K562 (cell line): ENCODE measurements around the gene DDIT3. TPM values are rescaled to one million over a fixed set of nuclear protein-coding genes. Genes with fewer than 3 reads are reported as not detected.

ENCODE experiments used
- BMI1 ChIP-seq: fragments of 150-350 bp; IDR thresholded peaks from 2 replicates; pipeline ENCODE4 v1.6.1; 2014; ENCODE audit warnings: low read length
- BRCA1 ChIP-seq, 2 experiments: fragments of 450-650 bp in 1 of 2; sonication (generic) in 1 of 2; formaldehyde crosslinking in 1 of 2; IDR thresholded peaks; 2 replicates each; pipeline versions ENCODE4 v1.5.0 to v1.6.1; 2017 to 2020; ENCODE audit warnings: mild to moderate bottlenecking in 1 of 2, missing genetic modification reagents in 1 of 2
- CBX2 ChIP-seq: fragments of 200-600 bp; sonication (generic); IDR thresholded peaks from one replicate; pipeline ENCODE4 v1.6.1; 2012; ENCODE audit warnings: mild to moderate bottlenecking, low read length, inconsistent platforms; ENCODE audit not compliant: insufficient read depth, poor library complexity, severe bottlenecking
- DMBX1 ChIP-seq: fragments of 250-450 bp; sonication (Bioruptor Pico); IDR thresholded peaks from 2 replicates; pipeline ENCODE4 v1.8.0; 2022; ENCODE audit warnings: inconsistent platforms, mild to moderate bottlenecking, moderate library complexity, borderline replicate concordance
- ETS2 ChIP-seq: IDR thresholded peaks from 2 replicates; pipeline ENCODE4 v1.6.1; 2016; ENCODE audit warnings: borderline replicate concordance, missing genetic modification characterization, mild to moderate bottlenecking, moderate library complexity, missing compliant biosample characterization; ENCODE audit not compliant: poor library complexity, severe bottlenecking
- EWSR1 ChIP-seq: fragments of 450-650 bp; IDR thresholded peaks from 2 replicates; pipeline ENCODE4 v1.6.1; 2018; ENCODE audit warnings: borderline replicate concordance, mild to moderate bottlenecking, low read depth, moderate library complexity; ENCODE audit not compliant: partially characterized antibody
- GABPB2 ChIP-seq: fragments of 250-450 bp; sonication (Bioruptor Pico); conservative IDR thresholded peaks from 2 replicates; pipeline ENCODE4 v1.5.1; 2021; ENCODE audit warnings: mild to moderate bottlenecking
- GATAD2A ChIP-seq: fragments of 450-650 bp; IDR thresholded peaks from 2 replicates; pipeline ENCODE4 v1.6.1; 2017
- HBP1 ChIP-seq: fragments of 450-650 bp; formaldehyde crosslinking; IDR thresholded peaks from 2 replicates; pipeline ENCODE4 v1.4.0; 2022; ENCODE audit warnings: missing genetic modification characterization
- HMGN3 ChIP-seq: IDR thresholded peaks from 2 replicates; pipeline ENCODE4 v1.6.1; 2011; ENCODE audit warnings: borderline replicate concordance, low read depth, mild to moderate bottlenecking, mixed read lengths, low read length; ENCODE audit not compliant: insufficient read length; ENCODE audit errors: extremely low read depth
- IRF1 ChIP-seq: sonication (generic); formaldehyde crosslinking; IDR thresholded peaks from 2 replicates; pipeline ENCODE4 v1.8.0; 2022; ENCODE audit warnings: missing genetic modification reagents, mild to moderate bottlenecking, borderline replicate concordance
- KHSRP ChIP-seq: fragments of 450-650 bp; IDR thresholded peaks from 2 replicates; pipeline ENCODE4 v1.6.1; 2017
- NR2C1 ChIP-seq, 2 experiments: fragments of 450-650 bp; IDR thresholded peaks; 2 replicates each; pipeline ENCODE4 v1.6.1; 2017; ENCODE audit warnings: mild to moderate bottlenecking in 2 of 2, antibody characterized with exemption in 1 of 2, inconsistent platforms in 1 of 2, missing compliant biosample characterization in 1 of 2, missing genetic modification characterization in 1 of 2
- OTX1 ChIP-seq: fragments of 450-650 bp; formaldehyde crosslinking; IDR thresholded peaks from 2 replicates; pipeline ENCODE4 v1.4.0; 2022; ENCODE audit warnings: mild to moderate bottlenecking
- PRMT5 ChIP-seq: sonication (generic); formaldehyde crosslinking; IDR thresholded peaks from 2 replicates; pipeline ENCODE4 v1.5.0; 2020; ENCODE audit warnings: missing genetic modification reagents
- SIN3B ChIP-seq: fragments of 450-650 bp; IDR thresholded peaks from 2 replicates; pipeline ENCODE4 v1.6.1; 2017; ENCODE audit warnings: low read depth, mild to moderate bottlenecking, moderate library complexity
- SLC30A9 ChIP-seq: fragments of 250-450 bp; sonication (Bioruptor Pico); IDR thresholded peaks from 2 replicates; pipeline ENCODE4 v1.8.0; 2022; ENCODE audit warnings: mild to moderate bottlenecking, moderate library complexity
- TCF7 ChIP-seq: sonication (generic); IDR thresholded peaks from 2 replicates; pipeline ENCODE4 v1.6.1; 2016; ENCODE audit warnings: antibody characterized with exemption, borderline replicate concordance
- USF1 ChIP-seq: sonication (generic); formaldehyde crosslinking; IDR thresholded peaks from 2 replicates; pipeline ENCODE4 v1.9.0; 2022; ENCODE audit warnings: mild to moderate bottlenecking, missing genetic modification reagents
- XRCC4 ChIP-seq: IDR thresholded peaks from one replicate; pipeline ENCODE4 v1.6.1; 2011; ENCODE audit not compliant: insufficient read depth, insufficient read length; ENCODE audit errors: extremely low read depth
- ZFP1 ChIP-seq: fragments of 450-650 bp; formaldehyde crosslinking; IDR thresholded peaks from 2 replicates; pipeline ENCODE4 v1.4.0; 2020; ENCODE audit warnings: mild to moderate bottlenecking, mixed read lengths
- ZKSCAN3 ChIP-seq: fragments of 250-450 bp; sonication (Bioruptor Pico); IDR thresholded peaks from 2 replicates; pipeline ENCODE4 v1.4.0; 2020
- ZNF408 ChIP-seq: fragments of 250-450 bp; sonication (Bioruptor Pico); IDR thresholded peaks from 2 replicates; pipeline ENCODE4 v1.4.0; 2020; ENCODE audit warnings: low read depth, mild to moderate bottlenecking, moderate library complexity
- ZNF589 ChIP-seq: fragments of 200-800 bp; sonication (Bioruptor generic); IDR thresholded peaks from 2 replicates; pipeline ENCODE4 v1.6.1; 2016; ENCODE audit warnings: low read depth, missing genetic modification characterization, missing compliant biosample characterization
- ZNF644 ChIP-seq: fragments of 200-800 bp; sonication (Bioruptor generic); IDR thresholded peaks from 2 replicates; pipeline ENCODE4 v1.6.1; 2016; ENCODE audit warnings: low read depth, missing genetic modification characterization, missing compliant biosample characterization
- polyA plus RNA-seq, 8 experiments: library from polyadenylated mRNA; depleted of rRNA in 4 of 8; stranded (reverse) in 5 of 8; unstranded in 3 of 8; fragments of >200 nt; fragmentation: Nextera tagmentation in 2 of 8; fragmentation: Illumina TruSeq in 1 of 8; extraction: Ambion mirVana in 2 of 8; extraction: Trizol in 1 of 8; gene quantifications; 2 replicates each; pipeline versions ENCODE4 v1.2.1 to v1.2.3, GENCODE V29; 2011 to 2014; ENCODE audit warnings: inconsistent platforms in 1 of 8, missing spikeins in 1 of 8
- total RNA-seq, 7 experiments: library from RNA; depleted of rRNA in 6 of 7; stranded (reverse); fragments of >200 nt in 6 of 7; fragmentation: Illumina TruSeq in 2 of 7; extraction: Trizol in 2 of 7; gene quantifications; 2 replicates each; pipeline versions ENCODE4 v1.2.1 to v1.2.3, GENCODE V29; 2011 to 2021; ENCODE audit warnings: low replicate concordance in 1 of 7

Gene DDIT3
- total and polyA plus RNA-seq, 9 of the 15 experiments (the other 6 are each of a cell fraction or from before 2014, with no cell fraction given), result 59.1 to 272 (median 89.9) TPM

- TF ChIP-seq NR2C1 (IDR thresholded peaks at IDR 0.05), result peak; percentile 92
- peak; percentile 93 for TF ChIP-seq NR2C1 (tag; IDR thresholded peaks at IDR 0.05)
- TF ChIP-seq ETS2 (tag), result no peak
- peak; percentile 79 for TF ChIP-seq TCF7
- TF ChIP-seq SLC30A9 (CRISPR knock-in tag), result 0 out of 2 replicates have a peak, but pooled peaks have one; percentile 40
- TF ChIP-seq GABPB2 (CRISPR knock-in tag), result no peak; the same call in 1 of the 2 replicates
- TF ChIP-seq PRMT5, result no peak
- no peak for TF ChIP-seq CBX2
- 0 out of 2 replicates have a peak, but pooled peaks have one; percentile 23 for TF ChIP-seq ZFP1 (CRISPR knock-in tag)
- peak; percentile 41; the same call in 1 of the 2 replicates for TF ChIP-seq ZNF644
- no peak for TF ChIP-seq EWSR1
- TF ChIP-seq SIN3B, result no peak; the same call in 1 of the 2 replicates
- no peak for TF ChIP-seq ZKSCAN3 (CRISPR knock-in tag)
- TF ChIP-seq ZNF408, result no peak
- peak; percentile 85 for TF ChIP-seq OTX1
- peak; percentile 44 for TF ChIP-seq HMGN3
- no peak for TF ChIP-seq BRCA1 (IDR thresholded peaks at IDR 0.05)
- TF ChIP-seq BRCA1 (CRISPR knock-in tag; IDR thresholded peaks at IDR 0.05), result no peak
- TF ChIP-seq IRF1 (CRISPR knock-in tag), result no peak
- peak; percentile 89 for TF ChIP-seq ZNF589
- no peak for TF ChIP-seq XRCC4
- TF ChIP-seq KHSRP, result no peak
- TF ChIP-seq DMBX1 (CRISPR knock-in tag), result no peak; the same call in 1 of the 2 replicates
- TF ChIP-seq HBP1 (CRISPR knock-in tag), result peak; percentile 49; the same call in 1 of the 2 replicates
- no peak for TF ChIP-seq BMI1
- TF ChIP-seq USF1 (CRISPR knock-in tag), result peak; percentile 95
- TF ChIP-seq GATAD2A, result no peak
Observed at GRCh38 chr12:57522011-57522886, 1.9 kb upstream of the DDIT3 start, which contains the start of gene MBD6 (continued).
